ENCODE results near the gene NBAS. TPM values are rescaled to one million over a fixed set of nuclear protein-coding genes. Genes with fewer than 3 reads are reported as not detected.
"Not testable (repeated sequence)": the region's sequence is repeated elsewhere in the genome, so short reads cannot be mapped to it uniquely, and the experiment has no call there.

Gene NBAS
- total RNA-seq, 1 experiment from 2014 or later: 59.9 TPM

DNA sequence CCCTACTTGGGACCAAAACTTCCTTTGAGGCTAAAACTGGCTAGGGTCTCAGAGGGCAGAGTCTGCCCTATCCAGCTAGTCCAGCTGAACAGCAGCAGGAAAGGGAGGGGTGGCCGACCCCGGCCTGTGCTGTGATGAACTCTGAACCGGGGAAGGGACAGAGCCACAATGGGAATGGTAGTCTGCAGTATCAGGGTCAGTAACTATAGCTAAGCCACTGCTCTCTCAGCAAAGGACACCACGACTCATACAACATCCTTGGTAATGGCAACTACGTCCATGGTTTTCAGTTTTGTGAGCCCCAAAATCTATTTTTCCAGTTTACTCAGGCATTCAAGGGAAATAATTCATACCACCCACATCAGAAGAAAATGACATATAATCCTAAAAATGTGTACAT lies 75.2 kb downstream of the NBAS start:
- no peak for DNase-seq (ENCODE audit: extremely low read depth, low read depth)

GRCh38 chr2:15481000-15481399 lies 80.1 kb downstream of the NBAS start:
- no peak for DNase-seq (ENCODE audit: extremely low read depth, low read depth)

DNA sequence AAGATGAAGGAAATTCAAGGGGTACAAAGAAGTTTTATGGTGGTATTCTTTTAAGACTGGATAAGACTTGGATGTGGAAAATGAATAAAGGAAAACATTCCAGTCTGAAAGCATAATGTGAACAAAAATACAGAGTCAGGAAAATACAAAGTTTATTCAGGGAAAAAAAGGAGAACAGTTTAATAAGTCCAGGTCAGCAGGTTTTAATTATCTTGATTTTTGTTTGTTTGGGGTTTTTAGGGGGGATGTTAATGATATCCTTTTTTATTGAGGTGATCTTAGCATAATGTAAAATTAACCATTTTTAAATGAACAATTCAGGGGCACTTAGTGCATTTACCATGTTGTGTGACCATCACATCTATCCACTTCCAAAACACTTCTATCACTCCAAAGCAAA lies 80.6 kb downstream of the NBAS start:
- DNase-seq (ENCODE audit: extremely low read depth, low read depth): no peak

DNA sequence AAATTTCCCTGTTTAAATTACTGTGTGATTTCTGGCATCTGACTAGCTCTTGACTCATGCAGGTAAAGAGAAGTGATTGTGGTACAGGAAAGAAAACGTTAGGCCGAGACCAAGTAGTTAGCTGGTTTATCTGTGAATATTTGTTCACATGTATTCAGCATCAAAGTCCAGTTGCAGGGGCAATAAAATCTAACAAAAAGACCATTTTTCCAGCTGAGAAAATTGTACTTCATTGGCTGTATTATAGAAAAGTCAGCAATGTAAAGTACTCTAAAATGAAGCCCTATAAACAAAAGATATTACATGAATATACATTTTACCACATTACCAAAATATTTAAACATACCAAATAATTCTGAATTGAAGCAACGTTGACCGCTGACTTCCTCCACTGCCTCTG lies 88.3 kb downstream of the NBAS start:
- DNase-seq (ENCODE audit: extremely low read depth, low read depth): no peak

DNA sequence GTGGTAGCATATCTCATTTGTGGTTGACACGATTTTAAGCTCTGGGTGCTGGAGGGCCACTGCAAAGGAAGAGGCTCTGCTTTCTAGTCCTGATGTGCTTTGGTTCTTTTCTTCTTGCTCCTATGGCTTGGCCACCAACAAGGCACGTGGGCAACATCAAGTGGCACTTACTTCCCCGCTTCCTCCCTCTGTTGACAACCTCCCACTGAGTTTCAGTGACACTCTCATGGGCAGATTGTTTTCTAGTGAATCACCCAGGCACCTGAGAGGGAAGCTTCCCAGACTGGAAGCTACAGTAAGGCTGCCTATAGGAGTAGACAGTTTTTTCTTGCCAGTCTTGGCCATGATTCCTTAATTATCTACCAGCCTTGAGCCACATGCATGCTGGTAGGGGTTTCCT lies 89.0 kb downstream of the NBAS start:
- DNase-seq (ENCODE audit: extremely low read depth, low read depth): no peak

- no peak for DNase-seq (ENCODE audit: extremely low read depth, low read depth)
These were observed 89.5 kb downstream of the NBAS start for GRCh38 chr2:15471606-15472005.

- no peak for DNase-seq (ENCODE audit: extremely low read depth, low read depth)
These were observed 101.0 kb downstream of the NBAS start for GRCh38 chr2:15460112-15460620.

- DNase-seq (ENCODE audit: extremely low read depth, low read depth): no peak
These were observed 102.9 kb downstream of the NBAS start for GRCh38 chr2:15458277-15458676.

- DNase-seq (ENCODE audit: extremely low read depth, low read depth): no peak
These were observed 103.3 kb downstream of the NBAS start for GRCh38 chr2:15457868-15458267.

DNA sequence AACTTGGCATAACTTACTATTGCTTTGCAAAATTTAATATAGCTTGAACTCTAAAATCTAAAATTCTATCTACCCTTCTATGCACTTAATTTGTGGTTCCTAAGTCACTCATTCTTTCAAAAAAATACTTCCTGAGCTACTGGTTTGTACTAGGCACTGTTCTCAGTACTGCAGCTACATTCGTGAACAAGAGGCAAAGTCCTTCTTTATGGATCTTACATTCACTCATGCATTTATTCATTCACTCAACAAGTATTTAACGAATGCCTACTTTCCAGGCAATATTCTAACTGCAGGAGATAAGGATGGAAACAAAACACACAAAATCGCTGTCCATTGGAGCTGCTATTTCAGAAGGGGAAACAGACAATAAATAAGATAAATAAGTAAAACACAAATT lies 104.8 kb downstream of the NBAS start:
- no peak for DNase-seq (ENCODE audit: extremely low read depth, low read depth)

DNA sequence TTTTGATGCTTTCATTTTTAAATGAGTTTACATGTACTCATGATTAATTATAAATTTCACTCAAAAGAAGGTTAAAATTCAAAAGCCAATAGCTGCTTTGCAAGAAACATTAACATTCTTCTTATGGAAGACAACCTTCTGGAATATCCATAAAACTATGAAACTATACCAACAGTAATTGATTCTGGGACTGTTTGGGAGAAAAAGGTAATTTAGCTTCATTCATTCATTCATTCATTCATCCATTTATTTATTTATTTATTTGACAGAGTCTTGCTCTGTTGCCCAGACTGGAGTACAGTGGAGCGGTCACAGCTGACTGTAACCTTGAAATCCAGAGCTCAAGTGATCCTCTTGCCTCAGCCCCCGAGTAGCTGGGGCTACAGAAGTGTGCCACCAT lies 110.3 kb downstream of the NBAS start:
- DNase-seq (ENCODE audit: extremely low read depth, low read depth): no peak

DNA sequence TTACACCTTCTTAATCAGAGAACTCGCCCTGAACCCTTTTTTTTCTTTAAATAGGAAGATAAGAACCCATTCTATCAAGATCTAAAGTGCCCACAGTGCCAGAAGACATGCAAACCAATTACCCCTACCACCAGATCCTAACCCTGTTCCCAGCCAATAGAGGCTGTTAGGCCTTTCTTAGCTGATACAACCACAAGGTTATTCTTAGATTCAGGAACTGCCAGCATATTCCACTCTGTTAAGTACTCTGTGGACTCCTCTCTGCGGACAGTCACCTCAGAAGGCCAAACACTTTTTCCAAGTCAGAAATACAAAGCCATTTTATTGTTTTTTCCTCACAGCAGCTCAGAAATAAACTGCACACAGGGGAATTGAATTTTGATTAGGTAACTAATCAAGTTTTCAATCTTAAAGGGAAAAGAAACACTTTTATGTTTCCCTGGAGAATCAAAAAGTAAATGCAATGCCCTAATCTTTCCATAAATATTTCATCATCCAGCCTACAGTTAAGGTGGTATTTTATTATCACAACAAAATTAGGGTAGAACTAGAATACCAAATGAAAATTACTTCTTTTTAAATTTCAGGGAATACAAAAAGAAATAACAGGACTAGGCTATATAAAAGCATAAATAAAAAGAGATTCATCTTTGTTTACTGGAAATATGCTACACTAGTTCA lies 111.4 kb downstream of the NBAS start:
- no peak for DNase-seq (ENCODE audit: extremely low read depth, low read depth)

DNA sequence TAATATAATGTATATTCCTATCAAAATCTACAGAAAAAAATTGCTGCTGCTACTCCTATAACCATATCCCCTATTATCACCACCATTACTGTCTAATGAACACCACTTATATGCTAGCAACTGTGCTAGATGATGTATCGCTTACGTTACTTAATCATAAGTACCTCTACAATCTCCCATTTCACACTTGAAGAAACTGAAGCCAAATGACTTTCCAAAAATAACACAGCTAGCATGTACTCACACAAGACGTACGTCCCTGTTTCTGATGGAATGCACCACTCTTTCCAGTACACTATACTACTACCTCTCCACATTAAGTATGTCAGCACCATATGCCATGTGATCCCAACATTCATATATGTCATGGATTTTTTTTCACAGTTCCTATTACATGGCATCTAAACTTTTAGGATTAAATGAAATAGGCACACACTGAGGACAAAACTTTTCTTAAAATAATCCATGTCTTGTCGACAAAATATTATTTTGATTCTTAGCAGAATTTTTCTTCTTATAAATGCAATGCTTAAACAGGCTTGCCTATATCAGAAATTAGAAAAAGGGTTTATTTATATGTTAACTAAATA lies 112.8 kb downstream of the NBAS start:
- DNase-seq (ENCODE audit: extremely low read depth, low read depth): no peak

DNA sequence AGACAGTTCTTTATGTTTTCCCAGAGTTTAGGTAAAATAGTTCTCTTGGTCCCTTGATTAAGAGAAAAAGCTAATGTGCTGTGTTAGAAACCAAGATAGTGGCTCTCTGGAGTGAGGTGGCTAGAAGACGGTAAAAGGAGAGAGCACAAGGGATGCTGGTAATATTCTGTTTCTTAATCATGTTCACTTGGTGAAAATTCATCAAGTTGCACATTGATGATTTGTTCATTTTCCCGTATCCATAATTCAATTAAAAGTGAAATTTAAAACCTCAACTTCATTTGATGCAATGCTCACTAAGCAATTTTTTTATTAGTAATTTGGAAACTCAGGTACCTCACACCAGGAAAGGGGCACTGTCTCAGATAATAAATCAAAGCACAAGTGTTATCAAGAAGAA lies 113.8 kb downstream of the NBAS start:
- DNase-seq (ENCODE audit: extremely low read depth, low read depth): no peak

- DNase-seq (ENCODE audit: extremely low read depth, low read depth): no peak
These were observed 114.2 kb downstream of the NBAS start for GRCh38 chr2:15446961-15447360.

- no peak for DNase-seq (ENCODE audit: extremely low read depth, low read depth)
These were observed 115.1 kb downstream of the NBAS start for GRCh38 chr2:15445891-15446562.

DNA sequence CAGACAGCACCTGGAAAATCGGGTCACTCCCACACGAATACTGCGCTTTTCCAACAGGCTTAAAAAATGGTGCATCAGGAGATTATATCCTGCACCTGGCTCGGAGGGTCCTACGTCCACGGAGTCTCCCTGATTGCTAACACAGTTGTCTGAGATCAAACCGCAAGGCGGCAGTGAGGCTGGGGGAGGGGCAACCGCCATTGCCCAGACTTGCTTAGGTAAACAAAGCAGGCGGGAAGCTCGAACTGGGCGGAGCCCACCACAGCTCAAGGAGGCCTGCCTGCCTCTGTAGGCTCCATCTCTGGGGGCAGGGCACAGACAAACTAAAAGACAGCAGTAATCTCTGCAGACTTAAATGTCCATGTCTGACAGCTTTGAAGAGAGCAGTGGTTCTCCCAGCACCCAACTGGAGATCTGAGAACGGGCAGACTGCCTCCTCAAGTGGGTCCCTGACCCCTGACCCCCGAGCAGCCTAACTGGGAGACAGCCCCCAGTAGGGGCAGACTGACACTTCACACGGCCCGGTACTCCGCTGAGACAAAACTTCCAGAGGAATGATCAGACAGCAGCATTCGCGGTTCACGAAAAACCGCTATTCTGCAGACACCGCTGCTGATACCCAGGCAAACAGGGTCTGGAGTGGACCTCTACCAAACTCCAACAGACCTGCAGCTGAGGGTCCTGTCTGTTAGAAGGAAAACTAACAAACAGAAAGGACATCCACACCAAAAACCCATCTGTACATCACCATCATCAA lies 121.2 kb downstream of the NBAS start:
- not testable (repeated sequence) for DNase-seq (ENCODE audit: extremely low read depth, low read depth)

DNA sequence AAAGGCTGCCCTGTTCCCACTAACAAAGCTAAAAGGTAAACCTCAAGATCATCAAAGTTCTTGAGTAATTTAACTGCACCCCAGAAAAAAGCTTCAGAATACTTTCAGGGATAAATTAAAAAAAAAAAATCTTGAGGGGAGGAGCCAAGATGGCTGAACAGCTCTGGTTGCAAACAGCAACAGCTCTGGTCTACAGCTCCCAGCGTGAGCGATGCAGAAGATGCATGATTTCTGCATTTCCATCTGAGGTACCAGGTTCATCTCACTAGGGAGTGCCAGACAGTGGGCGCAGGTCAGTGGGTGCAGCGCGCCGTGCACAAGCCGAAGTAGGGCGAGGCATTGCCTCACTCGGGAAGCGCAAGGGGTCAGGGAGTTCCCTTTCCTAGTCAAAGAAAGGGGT lies 121.8 kb downstream of the NBAS start:
- not testable (repeated sequence) for DNase-seq (ENCODE audit: extremely low read depth, low read depth)

GRCh38 chr2:15436195-15436594 lies 124.9 kb downstream of the NBAS start:
- DNase-seq (ENCODE audit: extremely low read depth, low read depth): no peak

- DNase-seq (ENCODE audit: extremely low read depth, low read depth): no peak
These were observed 125.7 kb downstream of the NBAS start for GRCh38 chr2:15435474-15435873.

DNA sequence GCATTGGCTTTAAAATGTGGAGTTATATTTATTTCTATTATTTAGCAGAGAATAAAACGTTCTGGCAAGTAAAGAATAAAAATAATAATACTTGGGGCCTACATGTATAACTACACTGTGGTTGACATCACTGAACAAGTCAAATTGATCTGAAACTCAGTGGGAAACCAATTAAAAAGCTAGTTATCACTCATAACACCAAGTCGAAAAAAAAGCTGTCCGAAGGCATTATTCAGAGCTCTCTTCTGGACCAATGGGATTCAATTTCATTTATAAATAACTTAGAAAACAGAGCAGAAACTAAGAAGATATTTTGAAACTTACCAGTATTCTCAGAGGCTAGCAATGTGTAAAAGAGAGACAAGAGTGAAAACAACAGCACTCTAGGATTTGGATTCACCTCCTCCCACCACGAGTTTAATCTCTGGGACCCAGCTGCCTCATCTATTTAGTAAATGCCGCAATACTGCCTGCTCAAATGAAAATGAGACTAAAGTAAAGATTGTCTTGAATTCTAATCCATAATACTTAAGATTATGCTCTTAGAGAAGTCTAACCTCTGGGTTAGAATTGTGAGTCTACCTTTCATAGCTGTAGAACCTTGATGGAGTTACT lies 128.4 kb downstream of the NBAS start:
- no peak for DNase-seq (ENCODE audit: extremely low read depth, low read depth)

All from NCI-H460 (cell line).